Esophagus muscularis mucosa (tissue), 4 donors: Measurements from ENCODE around the gene CH25H. TPM values are rescaled to one million over a fixed set of nuclear protein-coding genes. Genes with fewer than 3 reads are reported as not detected.

Experiments used
- DNase-seq: peaks from one replicate; pipeline ENCODE4 v3.0.0-alpha.2; 2017; ENCODE audit errors: extremely low spot score
- H3K27ac ChIP-seq, 4 donors: fragments of 200-600 bp; sonication (generic); replicated peaks in 1 of 4; 1 replicate in 3 of 4; 2 replicates in 1 of 4; pipeline ENCODE4 v1.5.1; 2016 to 2019; ENCODE audit warnings: mild to moderate bottlenecking in 1 of 4
- H3K27me3 ChIP-seq, 4 donors: fragments of 200-600 bp; sonication (generic); one replicate each; pipeline versions ENCODE4 v1.5.1 to v1.6.0; 2016 to 2019
- H3K36me3 ChIP-seq, 4 donors: fragments of 200-600 bp; sonication (generic); one replicate each; pipeline ENCODE4 v1.5.1; 2016 to 2019
- H3K4me1 ChIP-seq, 4 donors: fragments of 200-600 bp; sonication (generic); one replicate each; pipeline ENCODE4 v1.5.1; 2016 to 2019
- H3K4me3 ChIP-seq, 4 donors: fragments of 200-600 bp; sonication (generic); 1 replicate in 2 of 4; 2 replicates in 2 of 4; pipeline ENCODE4 v1.5.1; 2016 to 2019; ENCODE audit warnings: mild to moderate bottlenecking in 4 of 4, moderate library complexity in 1 of 4
- H3K9me3 ChIP-seq, 4 donors: fragments of 200-600 bp; sonication (generic); 1 replicate in 3 of 4; 2 replicates in 1 of 4; pipeline ENCODE4 v1.5.1; 2016 to 2019
- EP300 ChIP-seq: sonication (generic); formaldehyde crosslinking; IDR thresholded peaks from one replicate; pipeline ENCODE4 v1.6.1; 2017; ENCODE audit warnings: antibody characterized with exemption
- POLR2A ChIP-seq: fragments of 450-650 bp; IDR thresholded peaks from one replicate; pipeline ENCODE4 v1.6.1; 2017; ENCODE audit warnings: antibody characterized with exemption, moderate library complexity, mild to moderate bottlenecking, low read depth
- POLR2AphosphoS5 ChIP-seq, 2 donors: sonication (generic); formaldehyde crosslinking; IDR thresholded peaks; one replicate each; pipeline ENCODE4 v1.6.1; 2017; ENCODE audit warnings: antibody characterized with exemption in 2 of 2
- WGBS: methylation state at CpG from one replicate; pipeline ENCODE4 v1.1.5; 2018; 5-methylcytosine and 5-hydroxymethylcytosine counted together
- intact Hi-C: fragments of 100-400 bp; cut with DNase I; formaldehyde crosslinking; loops from one replicate; pipeline ENCODE4 v1.15.1; 2023
- total RNA-seq, 4 donors: library from RNA; depleted of rRNA; stranded (reverse); fragments of >200 nt; gene quantifications; one replicate each; pipeline versions ENCODE4 v1.1.0 to v1.2.1, GENCODE V29; 2016
- TF ChIP-seq, protein P1 (sequence below), 3 experiments: fragments of 200-600 bp in 2 of 3; fragments of 450-650 bp in 1 of 3; sonication (generic) in 2 of 3; IDR thresholded peaks; one replicate each; pipeline ENCODE4 v1.5.1; 2017 to 2019; ENCODE audit warnings: antibody characterized with exemption in 3 of 3, mild to moderate bottlenecking in 2 of 3, moderate library complexity in 1 of 3

The CH25H gene
- total RNA-seq, 4 donors from 2014 or later, result 2.1 to 83.3 (median 2.4) TPM

DNA sequence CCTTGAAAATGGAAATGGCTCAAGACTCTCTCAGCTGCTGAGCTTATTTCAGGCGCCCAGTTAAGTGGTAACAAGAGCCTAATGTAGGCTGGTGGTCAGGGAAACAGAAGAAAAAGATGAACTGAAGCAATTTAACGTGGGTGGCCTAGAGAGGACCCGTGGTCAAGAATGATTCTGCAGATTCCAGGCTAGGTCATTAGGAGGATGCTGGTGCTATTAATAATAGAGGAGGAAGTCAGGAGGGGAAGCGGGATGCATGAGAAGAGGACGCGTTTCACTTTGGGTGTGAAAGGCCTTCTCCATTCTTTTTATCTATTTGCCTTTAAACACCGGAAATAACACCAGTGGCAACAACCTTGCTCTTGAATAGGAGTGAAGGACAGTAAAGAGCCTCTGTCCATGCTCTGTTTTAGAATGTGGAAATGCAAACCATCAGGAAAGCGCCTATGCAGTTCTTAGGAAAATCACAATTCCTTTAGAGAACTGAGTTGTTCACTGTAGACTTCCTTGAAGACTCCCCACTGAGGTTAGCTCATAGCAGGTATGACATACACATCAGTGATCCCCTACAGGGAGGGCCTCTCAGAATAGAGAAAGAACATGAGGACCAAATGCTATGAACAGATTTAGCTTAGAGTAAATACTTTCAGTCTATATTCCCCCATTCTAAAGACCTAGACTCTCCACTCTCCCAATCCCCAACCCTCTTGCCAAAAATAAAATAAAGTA, 35.9 kb upstream of the CH25H start:
- Histone ChIP-seq H3K36me3 (peaks cover 3 to 29% (median 9%) of the 10 kb centered on the region in 4 donors), H3K4me1 (no peaks in the 10 kb centered on the region), H3K27me3 (no peaks in the 10 kb centered on the region), H3K27ac (no peak overlapping the region), H3K4me3 (no peak overlapping the region), H3K9me3 (no peaks in the 10 kb centered on the region)
- intact Hi-C loops, result no loop called here
- DNase-seq, result peak; percentile 62
- TF ChIP-seq, protein P1, sequence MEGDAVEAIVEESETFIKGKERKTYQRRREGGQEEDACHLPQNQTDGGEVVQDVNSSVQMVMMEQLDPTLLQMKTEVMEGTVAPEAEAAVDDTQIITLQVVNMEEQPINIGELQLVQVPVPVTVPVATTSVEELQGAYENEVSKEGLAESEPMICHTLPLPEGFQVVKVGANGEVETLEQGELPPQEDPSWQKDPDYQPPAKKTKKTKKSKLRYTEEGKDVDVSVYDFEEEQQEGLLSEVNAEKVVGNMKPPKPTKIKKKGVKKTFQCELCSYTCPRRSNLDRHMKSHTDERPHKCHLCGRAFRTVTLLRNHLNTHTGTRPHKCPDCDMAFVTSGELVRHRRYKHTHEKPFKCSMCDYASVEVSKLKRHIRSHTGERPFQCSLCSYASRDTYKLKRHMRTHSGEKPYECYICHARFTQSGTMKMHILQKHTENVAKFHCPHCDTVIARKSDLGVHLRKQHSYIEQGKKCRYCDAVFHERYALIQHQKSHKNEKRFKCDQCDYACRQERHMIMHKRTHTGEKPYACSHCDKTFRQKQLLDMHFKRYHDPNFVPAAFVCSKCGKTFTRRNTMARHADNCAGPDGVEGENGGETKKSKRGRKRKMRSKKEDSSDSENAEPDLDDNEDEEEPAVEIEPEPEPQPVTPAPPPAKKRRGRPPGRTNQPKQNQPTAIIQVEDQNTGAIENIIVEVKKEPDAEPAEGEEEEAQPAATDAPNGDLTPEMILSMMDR (IDR thresholded peaks at IDR 0.05), result no peak
- no peak for TF ChIP-seq POLR2A
- 57% methylated on average over 8 of the region's 8 CpGs for WGBS

DNA sequence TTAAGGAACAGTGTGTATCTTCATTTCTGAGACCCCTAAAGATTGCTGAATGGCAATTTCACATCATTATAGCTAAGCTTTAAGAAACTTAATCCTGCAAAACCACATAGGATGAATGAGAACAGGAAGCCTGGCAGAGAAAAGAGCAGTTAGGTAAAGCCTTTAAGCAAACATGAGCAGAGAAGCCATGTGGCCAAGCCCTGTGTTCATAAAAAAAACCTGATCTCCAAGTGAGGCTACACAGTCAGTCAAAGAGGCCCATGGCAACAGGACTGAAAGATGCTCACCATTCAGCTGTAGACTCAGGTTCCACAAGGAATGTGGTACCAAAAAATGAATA, 35.2 kb upstream of the CH25H start:
- DNase-seq, result peak; percentile 24
- no peak overlapping the region for H3K27ac ChIP-seq
- no peak for TF ChIP-seq POLR2A
- no peak for TF ChIP-seq POLR2AphosphoS5 (IDR thresholded peaks at IDR 0.05)
- TF ChIP-seq, protein P1 (IDR thresholded peaks at IDR 0.05), result no peak
- no peak for TF ChIP-seq EP300

GRCh38 chr10:89241486-89242344, 34.6 kb upstream of the CH25H start:
- Histone ChIP-seq H3K27me3 (no peaks in the 10 kb centered on the region), H3K4me3 (no peak overlapping the region), H3K4me1 (no peaks in the 10 kb centered on the region), H3K9me3 (no peaks in the 10 kb centered on the region), H3K36me3 (peaks cover 3 to 29% (median 9%) of the 10 kb centered on the region in 4 donors), H3K27ac (no peak overlapping the region)
- DNase-seq, result peak; percentile 60
- WGBS, result 83% methylated on average over 3 of the region's 3 CpGs
- TF ChIP-seq, protein P1 (IDR thresholded peaks at IDR 0.05), result no peak
- peak in 1 of 2 donors; percentile 22 for TF ChIP-seq POLR2AphosphoS5 (IDR thresholded peaks at IDR 0.05)
- intact Hi-C loops, result no loop called here

More for the DNA sequence above, 35.2 kb upstream of the CH25H start:
- Histone ChIP-seq H3K27me3 (no peaks in the 10 kb centered on the region), H3K4me1 (no peaks in the 10 kb centered on the region), H3K36me3 (peaks cover 3 to 29% (median 9%) of the 10 kb centered on the region in 4 donors), H3K4me3 (no peak overlapping the region), H3K9me3 (no peaks in the 10 kb centered on the region)
- intact Hi-C loops, result no loop called here

- no peaks in the 10 kb centered on the region for H3K9me3 ChIP-seq
- no peak overlapping the region for H3K4me3 ChIP-seq
- DNase-seq, result no peak
- TF ChIP-seq POLR2AphosphoS5 (IDR thresholded peaks at IDR 0.05) (no peak), POLR2A (no peak), EP300 (no peak)
- TF ChIP-seq, protein P1 (IDR thresholded peaks at IDR 0.05), result no peak
- peaks cover 3 to 29% (median 9%) of the 10 kb centered on the region in 4 donors for H3K36me3 ChIP-seq
- no peaks in the 10 kb centered on the region for H3K27me3 ChIP-seq
- intact Hi-C loops, result no loop called here
- H3K4me1 ChIP-seq, result no peaks in the 10 kb centered on the region
- H3K27ac ChIP-seq, result no peak overlapping the region
- 98% methylated on average over 3 of the region's 3 CpGs for WGBS
These were observed 33.9 kb upstream of the CH25H start for GRCh38 chr10:89241026-89241425.
